ENCODE measurements around the gene B4GALNT1. TPM values are rescaled to one million over a fixed set of nuclear protein-coding genes. Genes with fewer than 3 reads are reported as not detected.

Gene B4GALNT1
- total and polyA plus RNA-seq, 2 of the 13 experiments (the other 11 are each of a cell fraction or from before 2014, with no cell fraction given): 4.5 to 5.4 TPM

- no peak for TF ChIP-seq ZHX2 (IDR thresholded peaks at IDR 0.05; ENCODE audit: low read depth)
- TF ChIP-seq ZHX2 (CRISPR knock-in tag; IDR thresholded peaks at IDR 0.05; ENCODE audit: borderline replicate concordance): 0 out of 2 replicates have a peak, but pooled peaks have one; percentile 25
- TF ChIP-seq KLF16 (CRISPR knock-in tag; IDR thresholded peaks at IDR 0.05): peak in 1 of 2 experiments; percentile 71; a peak in 1 of 4 replicates
- TF ChIP-seq ZNF773 (CRISPR knock-in tag; IDR thresholded peaks at IDR 0.05; ENCODE audit: borderline replicate concordance): peak; percentile 72; the same call in 1 of the 2 replicates
- peak; percentile 19; the same call in 1 of the 2 replicates for TF ChIP-seq ZNF503 (CRISPR knock-in tag; IDR thresholded peaks at IDR 0.05)
- peak; percentile 33; the same call in 1 of the 2 replicates for TF ChIP-seq ZNF709 (CRISPR knock-in tag; IDR thresholded peaks at IDR 0.05)
- TF ChIP-seq SMAD1 (CRISPR knock-in tag; IDR thresholded peaks at IDR 0.05; ENCODE audit: borderline replicate concordance, low read depth): 0 out of 2 replicates have a peak, but pooled peaks have one; percentile 45
- TF ChIP-seq ZBED4 (CRISPR knock-in tag; IDR thresholded peaks at IDR 0.05; ENCODE audit: borderline replicate concordance): 0 out of 2 replicates have a peak, but pooled peaks have one; percentile 46
- TF ChIP-seq ZNF776 (CRISPR knock-in tag; IDR thresholded peaks at IDR 0.05): 0 out of 2 replicates have a peak, but pooled peaks have one; percentile 73
- TF ChIP-seq AGO1 (IDR thresholded peaks at IDR 0.05; ENCODE audit: low read depth, low read length, poor library complexity, severe bottlenecking): no peak
- peak; percentile 17; the same call in 1 of the 2 replicates for TF ChIP-seq FOXK1 (CRISPR knock-in tag; IDR thresholded peaks at IDR 0.05; ENCODE audit: borderline replicate concordance, low read depth)
- TF ChIP-seq ZNF253 (CRISPR knock-in tag; IDR thresholded peaks at IDR 0.05; ENCODE audit: borderline replicate concordance): 0 out of 2 replicates have a peak, but pooled peaks have one; percentile 16
- TF ChIP-seq ZFP90 (CRISPR knock-in tag; IDR thresholded peaks at IDR 0.05; ENCODE audit: borderline replicate concordance): 0 out of 2 replicates have a peak, but pooled peaks have one; percentile 23
- no peak for TF ChIP-seq ARNTL (CRISPR knock-in tag; IDR thresholded peaks at IDR 0.05)
- no peak for TF ChIP-seq KLF11 (CRISPR knock-in tag; IDR thresholded peaks at IDR 0.05)
These were observed 21.7 kb downstream of the B4GALNT1 start, which contains the start of gene ARHGEF25 (continued) for GRCh38 chr12:57611108-57611826.
